ENCODE data around the gene EDEM2.

DNA sequence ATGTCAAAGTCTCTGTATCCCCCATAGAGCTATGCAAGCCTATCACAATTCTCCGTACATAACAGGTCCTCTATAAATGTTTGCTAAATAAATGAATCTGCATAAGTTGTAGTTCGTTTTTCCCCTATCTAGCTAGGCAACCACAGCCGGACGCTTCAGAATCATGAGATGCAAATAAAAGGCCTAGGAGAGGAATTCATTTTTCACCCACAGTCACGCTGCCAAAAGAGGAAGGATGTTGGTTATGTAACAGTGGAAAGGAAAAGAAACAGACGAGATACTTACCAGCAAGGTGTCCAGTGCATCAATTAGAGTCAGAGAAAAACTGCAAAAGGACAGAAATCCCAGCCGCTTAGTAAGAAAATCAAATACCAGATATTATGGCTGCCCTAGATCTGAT lies 2.4 kb downstream of the EDEM2 start:
- TF ChIP-seq, protein P1, sequence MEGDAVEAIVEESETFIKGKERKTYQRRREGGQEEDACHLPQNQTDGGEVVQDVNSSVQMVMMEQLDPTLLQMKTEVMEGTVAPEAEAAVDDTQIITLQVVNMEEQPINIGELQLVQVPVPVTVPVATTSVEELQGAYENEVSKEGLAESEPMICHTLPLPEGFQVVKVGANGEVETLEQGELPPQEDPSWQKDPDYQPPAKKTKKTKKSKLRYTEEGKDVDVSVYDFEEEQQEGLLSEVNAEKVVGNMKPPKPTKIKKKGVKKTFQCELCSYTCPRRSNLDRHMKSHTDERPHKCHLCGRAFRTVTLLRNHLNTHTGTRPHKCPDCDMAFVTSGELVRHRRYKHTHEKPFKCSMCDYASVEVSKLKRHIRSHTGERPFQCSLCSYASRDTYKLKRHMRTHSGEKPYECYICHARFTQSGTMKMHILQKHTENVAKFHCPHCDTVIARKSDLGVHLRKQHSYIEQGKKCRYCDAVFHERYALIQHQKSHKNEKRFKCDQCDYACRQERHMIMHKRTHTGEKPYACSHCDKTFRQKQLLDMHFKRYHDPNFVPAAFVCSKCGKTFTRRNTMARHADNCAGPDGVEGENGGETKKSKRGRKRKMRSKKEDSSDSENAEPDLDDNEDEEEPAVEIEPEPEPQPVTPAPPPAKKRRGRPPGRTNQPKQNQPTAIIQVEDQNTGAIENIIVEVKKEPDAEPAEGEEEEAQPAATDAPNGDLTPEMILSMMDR (IDR thresholded peaks at IDR 0.05) = no peak
- TF ChIP-seq POLR2AphosphoS5 (IDR thresholded peaks at IDR 0.05) (no peak), POLR2A (IDR thresholded peaks at IDR 0.05) (no peak)
